ENCODE results near the gene MYRIP. TPM values are rescaled to one million over a fixed set of nuclear protein-coding genes. Genes with fewer than 3 reads are reported as not detected.
"Not testable (repeated sequence)": the region's sequence is repeated elsewhere in the genome, so short reads cannot be mapped to it uniquely, and the experiment has no call there.

The MYRIP gene
- total and polyA plus RNA-seq, 2 experiments from 2014 or later = 1.5 to 1.8 TPM

GRCh38 chr3:40130721-40131120 lies 321.3 kb downstream of the MYRIP start (continued):
- TF ChIP-seq, protein P1, sequence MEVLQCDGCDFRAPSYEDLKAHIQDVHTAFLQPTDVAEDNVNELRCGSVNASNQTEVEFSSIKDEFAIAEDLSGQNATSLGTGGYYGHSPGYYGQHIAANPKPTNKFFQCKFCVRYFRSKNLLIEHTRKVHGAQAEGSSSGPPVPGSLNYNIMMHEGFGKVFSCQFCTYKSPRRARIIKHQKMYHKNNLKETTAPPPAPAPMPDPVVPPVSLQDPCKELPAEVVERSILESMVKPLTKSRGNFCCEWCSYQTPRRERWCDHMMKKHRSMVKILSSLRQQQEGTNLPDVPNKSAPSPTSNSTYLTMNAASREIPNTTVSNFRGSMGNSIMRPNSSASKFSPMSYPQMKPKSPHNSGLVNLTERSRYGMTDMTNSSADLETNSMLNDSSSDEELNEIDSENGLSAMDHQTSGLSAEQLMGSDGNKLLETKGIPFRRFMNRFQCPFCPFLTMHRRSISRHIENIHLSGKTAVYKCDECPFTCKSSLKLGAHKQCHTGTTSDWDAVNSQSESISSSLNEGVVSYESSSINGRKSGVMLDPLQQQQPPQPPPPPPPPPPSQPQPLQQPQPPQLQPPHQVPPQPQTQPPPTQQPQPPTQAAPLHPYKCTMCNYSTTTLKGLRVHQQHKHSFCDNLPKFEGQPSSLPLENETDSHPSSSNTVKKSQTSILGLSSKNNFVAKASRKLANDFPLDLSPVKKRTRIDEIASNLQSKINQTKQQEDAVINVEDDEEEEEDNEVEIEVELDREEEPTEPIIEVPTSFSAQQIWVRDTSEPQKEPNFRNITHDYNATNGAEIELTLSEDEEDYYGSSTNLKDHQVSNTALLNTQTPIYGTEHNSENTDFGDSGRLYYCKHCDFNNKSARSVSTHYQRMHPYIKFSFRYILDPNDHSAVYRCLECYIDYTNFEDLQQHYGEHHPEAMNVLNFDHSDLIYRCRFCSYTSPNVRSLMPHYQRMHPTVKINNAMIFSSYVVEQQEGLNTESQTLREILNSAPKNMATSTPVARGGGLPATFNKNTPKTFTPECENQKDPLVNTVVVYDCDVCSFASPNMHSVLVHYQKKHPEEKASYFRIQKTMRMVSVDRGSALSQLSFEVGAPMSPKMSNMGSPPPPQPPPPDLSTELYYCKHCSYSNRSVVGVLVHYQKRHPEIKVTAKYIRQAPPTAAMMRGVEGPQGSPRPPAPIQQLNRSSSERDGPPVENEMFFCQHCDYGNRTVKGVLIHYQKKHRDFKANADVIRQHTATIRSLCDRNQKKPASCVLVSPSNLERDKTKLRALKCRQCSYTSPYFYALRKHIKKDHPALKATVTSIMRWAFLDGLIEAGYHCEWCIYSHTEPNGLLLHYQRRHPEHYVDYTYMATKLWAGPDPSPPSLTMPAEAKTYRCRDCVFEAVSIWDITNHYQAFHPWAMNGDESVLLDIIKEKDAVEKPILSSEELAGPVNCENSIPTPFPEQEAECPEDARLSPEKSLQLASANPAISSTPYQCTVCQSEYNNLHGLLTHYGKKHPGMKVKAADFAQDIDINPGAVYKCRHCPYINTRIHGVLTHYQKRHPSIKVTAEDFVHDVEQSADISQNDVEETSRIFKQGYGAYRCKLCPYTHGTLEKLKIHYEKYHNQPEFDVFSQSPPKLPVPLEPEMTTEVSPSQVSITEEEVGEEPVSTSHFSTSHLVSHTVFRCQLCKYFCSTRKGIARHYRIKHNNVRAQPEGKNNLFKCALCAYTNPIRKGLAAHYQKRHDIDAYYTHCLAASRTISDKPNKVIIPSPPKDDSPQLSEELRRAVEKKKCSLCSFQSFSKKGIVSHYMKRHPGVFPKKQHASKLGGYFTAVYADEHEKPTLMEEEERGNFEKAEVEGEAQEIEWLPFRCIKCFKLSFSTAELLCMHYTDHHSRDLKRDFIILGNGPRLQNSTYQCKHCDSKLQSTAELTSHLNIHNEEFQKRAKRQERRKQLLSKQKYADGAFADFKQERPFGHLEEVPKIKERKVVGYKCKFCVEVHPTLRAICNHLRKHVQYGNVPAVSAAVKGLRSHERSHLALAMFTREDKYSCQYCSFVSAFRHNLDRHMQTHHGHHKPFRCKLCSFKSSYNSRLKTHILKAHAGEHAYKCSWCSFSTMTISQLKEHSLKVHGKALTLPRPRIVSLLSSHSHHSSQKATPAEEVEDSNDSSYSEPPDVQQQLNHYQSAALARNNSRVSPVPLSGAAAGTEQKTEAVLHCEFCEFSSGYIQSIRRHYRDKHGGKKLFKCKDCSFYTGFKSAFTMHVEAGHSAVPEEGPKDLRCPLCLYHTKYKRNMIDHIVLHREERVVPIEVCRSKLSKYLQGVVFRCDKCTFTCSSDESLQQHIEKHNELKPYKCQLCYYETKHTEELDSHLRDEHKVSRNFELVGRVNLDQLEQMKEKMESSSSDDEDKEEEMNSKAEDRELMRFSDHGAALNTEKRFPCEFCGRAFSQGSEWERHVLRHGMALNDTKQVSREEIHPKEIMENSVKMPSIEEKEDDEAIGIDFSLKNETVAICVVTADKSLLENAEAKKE (CRISPR knock-in tag; IDR thresholded peaks at IDR 0.05) = no peak
- TF ChIP-seq REST (IDR thresholded peaks at IDR 0.05; ENCODE audit: unreplicated experiment) = no peak
- no peak for TF ChIP-seq CREB1 (CRISPR knock-in tag; IDR thresholded peaks at IDR 0.05; ENCODE audit: low read depth)
- TF ChIP-seq POLR2AphosphoS5 (IDR thresholded peaks at IDR 0.05; ENCODE audit: low read depth) = no peak
- TF ChIP-seq ZNF331 (CRISPR knock-in tag; IDR thresholded peaks at IDR 0.05; ENCODE audit: low read depth) = no peak

DNA sequence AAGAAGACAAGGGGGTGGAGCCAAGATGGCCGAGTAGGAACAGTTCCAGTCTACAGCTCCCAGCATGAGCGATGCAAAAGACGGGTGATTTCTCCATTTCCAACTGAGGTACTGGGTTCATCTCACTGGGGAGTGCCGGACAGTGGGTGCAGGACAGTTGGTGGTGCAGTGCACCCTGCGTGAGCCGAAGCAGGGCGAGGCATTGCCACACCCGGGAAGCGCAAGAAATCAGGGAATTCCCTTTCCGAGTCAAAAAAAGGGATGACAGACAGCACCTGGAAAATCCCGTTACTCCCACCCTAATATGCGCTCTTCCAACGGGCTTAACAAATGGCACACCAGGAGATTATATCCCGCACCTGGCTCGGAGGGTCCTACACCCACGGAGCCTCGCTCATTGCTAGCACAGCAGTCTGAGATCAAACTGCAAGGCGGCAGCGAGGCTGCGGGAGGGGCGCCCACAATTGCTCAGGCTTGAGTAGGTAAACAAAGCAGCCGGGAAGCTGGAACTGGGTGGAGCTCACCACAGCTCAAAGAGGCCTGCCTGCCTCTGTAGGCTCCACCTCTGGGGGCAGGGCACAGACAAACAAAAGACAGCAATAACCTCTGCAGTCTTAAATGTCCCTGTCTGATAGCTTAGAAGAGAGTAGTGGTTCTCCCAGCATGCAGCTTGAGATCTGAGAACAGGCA lies 324.6 kb downstream of the MYRIP start:
- H3F3A ChIP-seq (replicated peaks; ENCODE audit: low read depth); ATAC-seq; H3K4me1 Mint-ChIP-seq; DNase-seq (ENCODE audit: low spot score); H3K9me2 ChIP-seq (ENCODE audit: insufficient read depth); H4K20me1 ChIP-seq (replicated peaks; ENCODE audit: insufficient read depth); H2AFZ ChIP-seq; H3K4me1 ChIP-seq (ENCODE audit: insufficient read depth); H3K27me3 ChIP-seq (ENCODE audit: insufficient read depth); H3K27me3 Mint-ChIP-seq (ENCODE audit: insufficient read depth, low read depth, poor library complexity); H3K4me2 ChIP-seq; H3K36me3 ChIP-seq (ENCODE audit: insufficient read depth); H3K27ac ChIP-seq (ENCODE audit: low read depth); H3K4me3 ChIP-seq; H3K4me3 Mint-ChIP-seq; H3K27ac Mint-ChIP-seq; H3K79me2 ChIP-seq (replicated peaks; ENCODE audit: insufficient read depth): not testable (repeated sequence)
- Mint-ChIP-seq H3K9me3 (peaks cover 43% of the 10 kb centered on the region), H3K36me3 (ENCODE audit: low read depth) (peaks cover 34% of the 10 kb centered on the region)
